GM18870 (cell line): Measurements from ENCODE around the gene BLOC1S3.

Experiments
- ATAC-seq: cut with Tn5 transposase; IDR thresholded peaks from one replicate; pipeline ENCODE4 v1.9.1; 2021; ENCODE audit warnings: moderate library complexity; ENCODE audit not compliant: unreplicated experiment

Gene BLOC1S3, protein sequence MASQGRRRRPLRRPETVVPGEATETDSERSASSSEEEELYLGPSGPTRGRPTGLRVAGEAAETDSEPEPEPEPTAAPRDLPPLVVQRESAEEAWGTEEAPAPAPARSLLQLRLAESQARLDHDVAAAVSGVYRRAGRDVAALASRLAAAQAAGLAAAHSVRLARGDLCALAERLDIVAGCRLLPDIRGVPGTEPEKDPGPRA

DNA sequence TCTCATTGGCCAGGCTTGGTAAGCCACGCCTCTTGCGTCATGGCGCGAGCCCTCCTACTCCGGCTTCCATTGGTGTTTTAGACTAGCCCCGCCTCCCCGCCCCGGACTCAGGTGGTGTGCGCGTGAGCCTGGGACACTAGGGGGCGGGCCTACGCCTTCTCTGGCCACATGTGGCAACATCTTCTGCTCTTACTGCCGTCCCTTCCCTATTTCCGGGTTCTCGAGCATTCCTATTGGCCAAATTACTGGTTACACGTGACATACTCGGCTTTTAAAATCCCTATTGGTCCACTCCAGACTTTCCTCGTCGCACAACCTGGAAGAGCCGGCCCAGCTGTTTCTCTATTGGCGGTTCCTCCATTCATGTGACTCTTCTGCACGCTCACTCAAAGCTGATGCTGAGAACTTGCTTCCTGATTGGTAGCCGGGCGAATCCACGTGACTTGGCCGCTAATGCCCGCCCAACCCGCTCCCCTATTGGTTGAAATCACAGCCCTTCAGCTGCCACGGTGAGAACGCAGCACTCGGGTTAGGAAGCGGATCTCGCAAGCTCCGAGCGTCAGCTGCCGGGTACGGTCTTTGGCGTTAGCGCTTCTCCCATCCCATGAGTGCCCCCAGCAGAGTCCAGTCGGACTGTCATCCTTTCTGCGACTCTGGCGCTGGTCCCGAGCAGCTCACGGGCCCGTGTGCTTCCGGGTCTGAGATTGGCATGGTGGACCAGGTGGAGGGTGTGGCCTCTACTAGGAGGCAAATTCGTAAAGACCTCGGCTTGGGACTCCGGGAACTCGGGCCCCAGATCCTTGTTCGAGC, at the start of gene BLOC1S3:
Gene BLOC1S3 (plus strand): TSS at position 523 of the 810 bp plus-strand sequence. CDS start 513 bp downstream, outside the sequence.
- peak; percentile 86 for ATAC-seq

DNA sequence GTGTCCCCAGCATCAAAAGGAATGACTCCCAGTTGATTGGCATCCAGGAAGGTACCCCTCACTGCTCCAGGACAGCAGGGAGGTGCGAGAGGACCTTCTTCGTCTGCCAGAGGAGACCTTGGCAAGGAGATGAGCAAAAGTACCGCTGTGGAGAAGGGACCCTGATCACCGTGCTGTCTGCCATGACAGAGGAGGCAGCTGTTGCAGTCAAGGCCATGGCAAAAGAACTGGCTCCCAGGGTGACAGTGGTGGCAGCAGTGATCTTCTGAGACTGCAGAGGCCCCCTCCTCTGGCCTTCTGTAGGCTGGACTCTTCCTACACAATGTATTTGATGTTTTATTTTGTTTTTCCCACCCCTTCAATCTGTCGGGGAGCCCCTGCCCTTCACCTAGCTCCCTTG, 49.8 kb upstream of the BLOC1S3 start:
- ATAC-seq, result no peak

DNA sequence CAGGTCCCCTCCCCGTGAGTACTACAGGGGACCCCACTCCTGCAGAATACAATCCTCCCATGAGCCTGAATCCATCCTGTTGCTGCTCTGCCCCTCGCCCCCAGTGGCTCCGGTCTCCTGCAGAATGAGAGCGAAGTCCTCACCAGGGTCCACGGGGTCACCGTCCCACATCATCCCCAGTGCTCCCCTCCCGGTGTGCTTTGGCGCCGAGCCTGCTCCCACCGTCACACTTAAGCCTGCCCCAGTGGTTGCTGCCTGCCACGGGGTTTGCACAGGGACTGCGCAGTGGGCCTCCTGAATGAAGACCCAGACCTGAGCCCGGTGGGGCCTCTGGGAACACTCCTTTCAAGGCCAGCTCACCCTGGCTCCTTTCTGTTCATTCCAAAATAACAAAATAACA, 48.3 kb upstream of the BLOC1S3 start:
- no peak for ATAC-seq

DNA sequence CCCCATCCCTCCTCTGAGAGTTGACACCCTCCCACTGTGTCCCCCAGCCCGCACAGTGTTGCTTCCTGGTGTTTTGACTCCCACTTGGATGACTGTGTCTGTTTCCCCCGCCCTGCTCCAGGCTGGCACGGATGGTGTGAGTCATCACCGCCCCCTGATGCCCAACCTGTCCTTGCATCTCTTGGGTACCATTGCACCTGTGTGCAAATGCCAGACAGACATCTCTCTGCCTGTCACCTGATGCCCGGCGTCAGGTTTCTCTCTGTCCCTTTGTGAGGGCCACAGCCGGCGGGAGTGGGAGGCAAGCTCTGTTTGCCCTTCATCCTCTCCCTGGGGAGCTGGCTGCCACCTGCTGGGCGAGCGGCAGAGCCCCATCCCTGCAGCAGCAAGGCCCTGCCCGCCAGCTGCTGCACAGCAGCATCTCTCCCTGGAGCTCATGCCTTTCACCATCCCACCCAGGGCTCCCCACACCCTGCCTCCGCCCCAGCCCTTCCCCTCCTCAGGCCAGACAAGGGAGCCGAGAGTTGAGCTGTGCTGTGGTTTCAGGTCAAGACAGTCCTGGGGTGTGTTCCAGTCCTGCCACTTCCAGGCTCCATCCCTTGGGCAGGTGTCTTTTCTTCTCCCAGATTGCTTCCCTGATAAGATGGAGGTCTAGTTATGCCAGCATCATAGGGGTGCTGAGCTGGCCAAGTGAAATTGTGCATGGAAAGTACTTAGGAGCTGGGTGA, 47.5 kb upstream of the BLOC1S3 start:
- no peak for ATAC-seq

DNA sequence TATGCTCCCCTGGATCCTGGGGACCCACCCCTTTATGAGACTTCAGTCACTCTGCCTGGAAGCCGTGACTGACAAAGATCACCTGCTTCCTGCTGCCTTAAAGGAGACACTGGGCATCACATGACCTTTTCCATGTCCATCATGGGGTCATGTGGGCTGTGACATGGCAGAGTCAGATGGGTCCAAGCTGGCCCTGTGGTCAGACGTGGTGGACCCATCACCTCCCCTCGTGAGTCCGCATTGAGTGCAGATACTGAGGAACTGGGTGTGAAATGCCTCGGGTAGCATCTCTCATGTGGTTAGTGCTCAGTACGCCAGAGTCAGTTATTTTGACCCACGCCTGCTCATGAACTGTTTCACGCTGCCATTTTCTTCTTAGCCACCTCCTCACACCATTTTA, 44.9 kb upstream of the BLOC1S3 start:
- ATAC-seq, result no peak

DNA sequence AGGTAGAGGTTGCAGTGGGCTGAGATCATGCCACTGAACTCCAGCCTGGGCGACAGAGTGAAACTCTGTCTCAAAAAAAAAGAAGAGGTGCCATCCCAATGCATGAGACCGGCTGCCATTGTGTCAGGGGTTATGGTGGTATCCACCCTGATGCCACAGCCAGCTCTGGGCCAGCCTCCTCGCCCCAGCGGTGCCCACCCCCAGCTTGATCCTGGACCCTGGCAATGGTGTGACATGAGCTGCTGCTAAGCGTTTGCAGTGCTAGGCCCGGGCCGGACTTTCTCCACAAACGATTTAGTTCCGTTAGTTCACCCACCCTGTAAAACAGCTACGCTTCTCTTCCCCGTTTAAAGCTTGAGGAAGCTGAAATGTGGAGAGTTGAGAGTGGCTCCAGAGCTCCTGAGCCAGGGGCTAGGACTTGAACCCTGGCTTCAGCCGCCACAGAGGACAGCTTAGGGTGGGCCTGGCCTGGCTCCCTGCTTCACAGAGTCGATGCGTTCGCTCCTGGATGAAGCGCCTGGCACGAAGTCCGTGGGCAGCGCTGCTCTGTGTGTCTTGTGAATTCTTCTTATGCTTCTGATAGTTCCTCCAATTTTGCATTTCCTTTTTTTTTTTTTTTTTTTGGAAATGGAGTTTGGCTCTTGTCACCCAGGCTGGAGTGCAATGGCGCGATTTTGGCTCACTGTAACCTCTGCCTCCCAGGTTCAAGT, 43.3 kb upstream of the BLOC1S3 start:
- no peak for ATAC-seq

DNA sequence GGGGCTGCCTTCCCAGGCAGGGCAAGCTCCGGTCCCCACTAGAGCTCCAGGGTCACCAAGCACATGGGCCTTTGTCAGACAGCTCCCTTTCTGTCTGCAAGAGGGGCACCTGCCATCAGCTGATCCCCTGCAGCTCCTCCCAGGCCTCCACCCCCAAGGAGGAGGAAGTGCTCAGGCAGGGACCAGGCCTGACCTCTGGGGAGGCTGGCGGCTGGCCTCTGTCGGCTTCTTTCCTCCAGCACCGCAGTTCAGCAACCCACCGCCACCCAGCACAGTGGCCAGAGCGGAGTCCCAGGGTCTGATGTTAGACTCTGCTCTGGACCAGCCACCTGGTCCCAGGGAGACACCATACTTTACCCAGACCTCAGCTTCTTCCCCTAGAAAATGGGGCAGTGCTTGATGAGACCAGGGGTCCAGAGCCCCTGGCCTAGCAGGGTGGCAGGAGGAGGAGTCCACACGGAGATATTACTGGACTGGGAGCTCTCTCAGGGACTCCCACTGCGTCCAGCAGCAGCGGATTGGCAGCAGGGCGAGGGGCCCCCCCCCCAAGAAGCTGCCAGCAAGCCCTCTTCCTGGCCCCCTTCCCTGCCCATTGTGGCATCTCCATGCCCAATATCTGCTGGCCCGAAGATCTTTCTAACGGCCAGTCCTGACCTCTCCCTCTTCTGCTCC, 41.9 kb upstream of the BLOC1S3 start:
- no peak for ATAC-seq

DNA sequence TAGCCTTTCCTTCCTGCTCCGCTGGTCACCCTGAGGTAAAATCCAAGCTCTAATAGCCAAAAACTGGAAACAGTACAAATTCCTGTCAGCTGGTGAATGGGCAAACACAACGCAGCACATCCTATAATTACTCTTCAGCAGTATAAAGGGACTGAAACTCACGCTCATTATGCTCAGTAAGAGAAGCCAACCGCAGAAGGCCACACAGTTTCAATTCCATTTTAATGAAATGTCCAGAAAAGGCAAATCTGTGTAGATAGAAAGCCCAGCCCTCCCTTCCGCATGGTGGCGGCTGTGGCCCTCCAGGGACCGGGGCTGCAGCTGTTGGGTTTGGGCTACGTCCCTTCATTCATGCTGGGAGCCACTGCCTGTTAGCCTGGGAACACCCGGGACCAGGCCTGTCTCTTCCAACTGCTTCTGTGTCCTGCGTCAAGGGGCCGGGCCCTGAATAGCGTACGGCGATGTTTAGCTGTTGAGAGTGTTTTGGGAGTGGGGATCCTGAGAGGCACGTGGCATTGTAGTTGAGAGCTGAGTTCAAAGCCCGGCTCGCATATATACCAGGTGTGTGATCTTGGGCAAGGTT, 41.3 kb upstream of the BLOC1S3 start:
- ATAC-seq, result peak; percentile 65

DNA sequence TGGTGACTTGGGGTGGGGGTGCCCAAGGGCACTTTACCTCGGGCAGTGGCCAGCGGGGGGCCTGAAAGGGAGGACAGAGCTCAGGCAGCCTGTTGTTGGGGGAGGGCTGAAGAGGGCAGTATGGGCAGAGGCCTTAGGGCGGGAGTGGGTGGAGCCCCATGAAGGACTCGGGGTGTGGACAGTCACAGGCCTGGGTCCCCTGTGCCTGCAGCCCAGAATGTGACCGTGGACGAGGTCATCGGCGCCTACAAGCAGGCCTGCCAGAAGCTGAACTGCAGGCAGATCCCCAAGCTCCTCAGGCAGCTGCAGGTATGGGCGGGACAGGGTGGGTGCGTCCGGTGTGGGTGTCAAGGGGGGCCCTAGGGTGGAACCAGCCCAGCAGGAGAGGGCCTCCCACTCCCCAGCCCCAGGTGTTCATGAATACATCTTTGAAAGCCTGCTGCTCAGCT, 40.3 kb upstream of the BLOC1S3 start:
- no peak for ATAC-seq

DNA sequence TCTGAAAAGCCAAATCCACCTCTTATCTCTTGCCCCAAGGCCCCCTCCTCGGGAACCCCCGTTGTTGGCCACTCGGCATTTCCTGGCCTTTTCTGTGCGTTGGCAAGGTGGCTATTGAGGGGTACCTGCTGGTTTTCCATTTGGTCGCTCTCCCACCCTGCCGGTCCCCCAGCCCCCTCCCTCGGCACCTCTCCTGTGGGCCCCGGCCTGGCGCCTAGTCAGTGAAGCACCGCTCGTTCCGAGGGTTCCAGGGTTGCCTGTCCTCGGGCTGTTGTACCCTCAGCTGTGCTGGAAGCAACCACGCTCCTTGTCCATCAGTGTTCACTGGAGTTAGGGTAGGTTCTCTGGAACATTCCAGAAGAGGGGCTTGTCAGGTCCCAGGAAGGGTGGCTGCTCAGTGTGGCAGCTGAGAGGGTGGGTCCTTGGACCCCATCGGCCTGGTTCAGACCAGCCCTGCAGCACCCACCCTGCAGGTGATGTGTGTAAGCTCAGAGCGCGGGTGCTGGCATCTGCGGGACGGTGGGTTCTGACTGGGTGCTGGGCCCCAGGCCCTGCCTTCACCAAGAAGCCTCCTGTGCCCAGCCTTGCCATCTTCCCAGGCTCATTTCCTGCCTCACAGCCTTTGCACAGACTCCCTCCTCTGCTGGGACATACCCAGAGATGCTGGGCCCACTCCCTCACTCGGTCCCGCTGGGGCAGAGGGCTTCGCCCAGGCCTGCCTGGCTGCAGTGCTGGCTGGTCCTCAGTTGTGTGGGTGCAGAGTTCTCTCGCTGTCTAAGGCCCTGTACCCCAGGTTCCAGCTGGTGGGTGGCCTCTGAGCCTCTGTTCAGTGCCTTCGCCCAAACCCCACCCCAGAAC, 39.1 kb upstream of the BLOC1S3 start:
- ATAC-seq, result no peak

DNA sequence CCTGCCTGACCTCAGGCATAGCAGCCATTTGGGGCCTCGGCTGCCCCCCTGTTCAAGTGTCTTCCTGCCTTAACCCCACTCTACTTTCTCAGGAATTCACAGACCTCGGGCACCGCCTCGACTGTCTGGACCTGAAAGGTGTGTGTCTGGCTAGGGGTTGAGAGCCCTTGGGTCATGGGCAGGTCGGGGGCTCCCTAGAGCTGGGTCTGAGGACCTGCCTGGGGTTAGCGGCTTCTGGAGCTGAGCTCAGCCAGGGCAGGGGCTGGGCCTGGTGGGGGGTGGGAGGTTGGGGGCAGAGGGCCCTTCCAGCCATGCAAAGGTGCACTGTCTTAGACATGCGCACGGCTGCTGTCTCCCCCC, 38.5 kb upstream of the BLOC1S3 start:
- no peak for ATAC-seq

DNA sequence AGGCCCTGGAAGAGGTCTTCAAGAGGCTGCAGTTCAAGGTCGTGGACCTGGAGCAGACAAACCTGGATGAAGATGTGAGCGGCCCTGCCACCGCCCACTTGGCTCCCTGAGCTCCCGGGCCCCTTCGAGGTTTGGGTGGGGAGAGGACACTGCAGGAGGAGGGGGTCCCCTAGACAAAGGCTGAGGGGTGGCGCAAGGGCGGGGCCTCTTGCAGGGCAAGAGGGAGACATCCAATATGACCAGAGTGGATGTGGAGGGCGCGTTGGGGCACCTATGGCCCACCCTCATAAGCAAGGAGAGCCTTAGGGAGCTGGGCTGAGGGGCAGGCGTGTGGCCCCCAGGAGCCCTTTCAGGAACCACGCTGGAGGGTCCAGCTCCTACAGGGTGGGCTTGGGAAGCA, 38.1 kb upstream of the BLOC1S3 start:
- ATAC-seq, result no peak

DNA sequence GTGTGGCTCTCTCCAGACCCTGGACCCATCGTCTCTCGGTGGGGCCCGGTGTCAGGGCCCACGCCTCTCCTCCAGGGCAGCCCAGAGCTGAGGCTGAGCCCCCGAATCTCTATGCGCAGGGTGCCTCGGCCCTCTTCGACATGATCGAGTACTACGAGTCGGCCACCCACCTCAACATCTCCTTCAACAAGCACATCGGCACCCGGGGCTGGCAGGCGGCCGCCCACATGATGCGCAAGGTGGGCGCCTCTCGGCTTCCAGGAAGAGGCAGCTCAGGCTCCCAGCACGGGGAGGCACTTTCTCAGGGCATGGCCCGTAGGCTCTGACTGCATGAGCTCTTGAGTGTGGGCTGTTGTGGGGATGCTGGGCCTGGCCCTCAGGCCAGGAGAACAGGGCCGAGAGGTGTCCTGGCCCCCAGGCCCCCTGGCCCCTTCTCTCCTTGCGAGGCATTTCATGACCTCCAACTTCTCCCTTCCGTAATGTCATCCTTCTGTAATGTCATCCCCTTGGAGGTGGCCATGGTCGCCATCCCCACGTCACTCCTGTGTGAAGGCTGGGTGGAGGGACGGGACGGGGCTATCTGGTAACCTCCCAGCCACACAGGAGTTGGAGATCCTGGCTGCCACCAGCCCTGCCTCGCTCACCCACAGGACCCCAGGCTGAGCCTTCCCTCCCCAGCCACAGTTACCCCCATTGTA, 37.2 kb upstream of the BLOC1S3 start:
- no peak for ATAC-seq

DNA sequence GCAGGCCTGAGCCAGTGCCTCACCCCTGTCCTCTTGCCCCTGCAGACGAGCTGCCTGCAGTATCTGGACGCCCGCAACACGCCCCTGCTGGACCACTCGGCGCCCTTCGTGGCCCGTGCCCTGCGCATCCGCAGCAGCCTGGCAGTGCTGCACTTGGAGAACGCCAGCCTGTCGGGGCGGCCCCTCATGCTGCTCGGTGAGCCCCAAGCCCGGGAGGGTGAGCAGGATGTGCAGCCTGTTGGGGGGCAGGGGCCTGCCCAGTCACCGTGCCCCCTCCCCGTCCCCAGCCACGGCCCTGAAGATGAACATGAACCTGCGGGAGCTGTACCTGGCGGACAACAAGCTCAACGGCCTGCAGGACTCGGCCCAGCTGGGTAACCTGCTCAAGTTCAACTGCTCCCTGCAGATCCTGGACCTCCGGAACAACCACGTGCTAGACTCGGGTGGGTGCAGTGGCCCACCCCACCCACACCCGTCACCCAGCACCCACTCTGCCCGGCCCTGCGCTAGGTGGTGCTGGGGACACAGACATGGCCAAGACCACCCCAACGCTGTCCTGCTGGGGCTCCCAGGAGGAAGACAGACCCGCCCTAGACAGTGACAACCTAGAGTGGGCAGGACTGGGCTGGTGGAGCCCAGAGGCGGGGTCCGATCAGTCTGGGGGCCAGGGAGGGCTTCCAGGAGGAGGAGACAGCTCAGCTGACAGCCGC, 36.4 kb upstream of the BLOC1S3 start:
- no peak for ATAC-seq

DNA sequence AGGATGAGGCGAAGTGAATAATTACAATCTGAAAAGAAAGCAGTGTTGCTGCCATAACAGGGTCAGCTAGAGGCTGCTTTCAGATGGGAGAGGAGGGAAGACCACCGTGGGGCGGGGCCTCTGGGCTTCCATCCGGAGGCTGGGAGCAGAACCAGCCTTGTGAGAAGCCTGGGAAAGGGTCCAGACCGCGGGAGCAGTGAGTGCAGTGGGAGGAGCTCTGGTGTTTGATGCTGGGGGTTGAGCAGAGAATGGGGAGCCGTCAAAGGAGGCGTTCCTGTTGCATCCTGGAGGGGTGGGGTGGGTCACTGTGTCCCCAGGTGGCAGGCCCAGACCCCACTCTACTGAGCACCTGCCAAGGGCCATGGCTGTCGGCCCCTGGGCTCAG, 35.9 kb upstream of the BLOC1S3 start:
- ATAC-seq, result no peak

DNA sequence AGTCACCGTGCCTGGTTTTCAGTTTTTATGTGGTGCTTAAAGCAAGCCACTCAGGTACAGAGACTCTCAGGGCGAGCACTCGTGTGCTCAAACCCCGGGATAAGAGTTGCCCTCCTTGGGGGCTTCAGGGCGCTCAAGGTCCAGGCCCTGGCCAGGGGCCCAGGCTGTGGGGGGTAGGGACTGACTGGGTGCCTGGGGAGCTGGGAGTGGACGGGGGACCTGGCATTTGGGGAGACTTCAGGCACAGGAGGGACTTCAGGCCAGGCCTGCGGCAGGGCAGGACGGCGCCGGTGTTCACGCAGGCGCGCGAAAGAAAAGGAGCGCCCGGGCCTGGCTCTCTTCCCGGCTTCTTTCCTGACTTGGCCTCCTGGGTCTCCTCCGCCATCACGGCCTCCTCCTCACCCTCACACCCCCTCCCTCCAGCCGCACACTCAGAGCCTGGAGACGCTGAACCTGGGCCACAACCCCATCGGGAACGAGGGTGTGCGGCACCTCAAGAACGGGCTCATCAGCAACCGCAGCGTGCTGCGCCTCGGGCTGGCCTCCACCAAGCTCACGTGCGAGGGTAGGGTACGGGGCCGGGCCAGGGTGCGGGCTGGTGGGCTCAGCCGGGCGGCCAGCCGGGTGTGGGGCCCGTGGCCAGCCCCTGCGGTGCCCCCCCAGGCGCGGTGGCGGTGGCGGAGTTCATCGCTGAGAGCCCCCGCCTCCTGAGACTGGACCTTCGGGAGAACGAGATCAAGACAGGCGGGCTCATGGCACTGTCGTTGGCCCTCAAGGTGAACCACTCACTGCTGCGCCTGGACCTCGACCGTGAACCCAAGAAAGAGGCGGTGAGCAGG, 33.9 kb upstream of the BLOC1S3 start:
- ATAC-seq, result no peak
